ENCODE results near the gene CAMTA1. TPM values are rescaled to one million over a fixed set of nuclear protein-coding genes. Genes with fewer than 3 reads are reported as not detected.

CAMTA1 gene
- total RNA-seq, 1 experiment from 2014 or later: 118 TPM

GRCh38 chr1:7393136-7393535 lies 607.9 kb downstream of the CAMTA1 start:
- no peak overlapping the region for H3K27ac ChIP-seq (ENCODE audit: low read length)
- H3K36me3 ChIP-seq (ENCODE audit: insufficient read depth, low read length): no peaks in the 10 kb centered on the region
- H3K79me2 ChIP-seq (ENCODE audit: low read length): no peaks in the 10 kb centered on the region
- no peak overlapping the region for H3K4me3 ChIP-seq (ENCODE audit: low read length)
- no peak overlapping the region for H3K9ac ChIP-seq (ENCODE audit: low read length)
- no peaks in the 10 kb centered on the region for H3K9me3 ChIP-seq (ENCODE audit: low read length)
- H2AFZ ChIP-seq (ENCODE audit: low read length): no peak overlapping the region
- H4K20me1 ChIP-seq (ENCODE audit: insufficient read depth, low read depth, low read length): no peaks in the 10 kb centered on the region
- H3K4me2 ChIP-seq (ENCODE audit: low read depth, low read length, poor library complexity, severe bottlenecking): no peak overlapping the region
- no peaks in the 10 kb centered on the region for H3K9me2 ChIP-seq (replicated peaks; ENCODE audit: insufficient read depth, low read length)
- peaks cover 3% of the 10 kb centered on the region; the same call in 1 of the 2 replicates for H3K27me3 ChIP-seq (ENCODE audit: low read length)
- DNase-seq: no peak
- H3K4me1 ChIP-seq (ENCODE audit: low read length): no peaks in the 10 kb centered on the region

- no peaks in the 10 kb centered on the region for H4K20me1 ChIP-seq (ENCODE audit: insufficient read depth, low read depth, low read length)
- H3K4me3 ChIP-seq (ENCODE audit: low read length): no peak overlapping the region
- DNase-seq: no peak
- H3K36me3 ChIP-seq (ENCODE audit: insufficient read depth, low read length): no peaks in the 10 kb centered on the region
- no peak overlapping the region for H3K4me2 ChIP-seq (ENCODE audit: low read depth, low read length, poor library complexity, severe bottlenecking)
- no peak overlapping the region for H2AFZ ChIP-seq (ENCODE audit: low read length)
- H3K4me1 ChIP-seq (ENCODE audit: low read length): no peaks in the 10 kb centered on the region
- no peaks in the 10 kb centered on the region for H3K9me3 ChIP-seq (ENCODE audit: low read length)
- H3K79me2 ChIP-seq (ENCODE audit: low read length): no peaks in the 10 kb centered on the region
- peaks cover 3% of the 10 kb centered on the region; the same call in 1 of the 2 replicates for H3K27me3 ChIP-seq (ENCODE audit: low read length)
- H3K27ac ChIP-seq (ENCODE audit: low read length): no peak overlapping the region
- H3K9me2 ChIP-seq (replicated peaks; ENCODE audit: insufficient read depth, low read length): no peaks in the 10 kb centered on the region
- no peak overlapping the region for H3K9ac ChIP-seq (ENCODE audit: low read length)
Measured at GRCh38 chr1:7395251-7395650, 610.0 kb downstream of the CAMTA1 start.

- Histone ChIP-seq H3K4me1 (ENCODE audit: low read length) (no peaks in the 10 kb centered on the region), H3K4me2 (ENCODE audit: low read depth, low read length, poor library complexity, severe bottlenecking) (no peak overlapping the region), H4K20me1 (ENCODE audit: insufficient read depth, low read depth, low read length) (no peaks in the 10 kb centered on the region), H3K27ac (ENCODE audit: low read length) (no peak overlapping the region), H2AFZ (ENCODE audit: low read length) (no peak overlapping the region), H3K79me2 (ENCODE audit: low read length) (no peaks in the 10 kb centered on the region), H3K27me3 (ENCODE audit: low read length) (peaks cover 3% of the 10 kb centered on the region; the same call in 1 of the 2 replicates), H3K4me3 (ENCODE audit: low read length) (no peak overlapping the region), H3K9me2 (replicated peaks; ENCODE audit: insufficient read depth, low read length) (no peaks in the 10 kb centered on the region), H3K9ac (ENCODE audit: low read length) (no peak overlapping the region), H3K36me3 (ENCODE audit: insufficient read depth, low read length) (no peaks in the 10 kb centered on the region), H3K9me3 (ENCODE audit: low read length) (no peaks in the 10 kb centered on the region)
- DNase-seq: no peak
Measured at GRCh38 chr1:7398982-7399381, 613.7 kb downstream of the CAMTA1 start.

GRCh38 chr1:7399514-7400125 lies 614.4 kb downstream of the CAMTA1 start:
- Histone ChIP-seq H3K27ac (ENCODE audit: low read length) (no peak overlapping the region), H3K4me2 (ENCODE audit: low read depth, low read length, poor library complexity, severe bottlenecking) (no peak overlapping the region), H3K9me3 (ENCODE audit: low read length) (no peaks in the 10 kb centered on the region), H2AFZ (ENCODE audit: low read length) (no peak overlapping the region), H3K4me1 (ENCODE audit: low read length) (no peaks in the 10 kb centered on the region), H3K27me3 (ENCODE audit: low read length) (peaks cover 3% of the 10 kb centered on the region; the same call in 1 of the 2 replicates), H3K79me2 (ENCODE audit: low read length) (no peaks in the 10 kb centered on the region), H3K9me2 (replicated peaks; ENCODE audit: insufficient read depth, low read length) (no peaks in the 10 kb centered on the region), H3K4me3 (ENCODE audit: low read length) (no peak overlapping the region), H4K20me1 (ENCODE audit: insufficient read depth, low read depth, low read length) (no peaks in the 10 kb centered on the region), H3K36me3 (ENCODE audit: insufficient read depth, low read length) (no peaks in the 10 kb centered on the region), H3K9ac (ENCODE audit: low read length) (no peak overlapping the region)
- DNase-seq: no peak

GRCh38 chr1:7400566-7400965 lies 615.3 kb downstream of the CAMTA1 start:
- no peak overlapping the region for H3K27ac ChIP-seq (ENCODE audit: low read length)
- H3K9ac ChIP-seq (ENCODE audit: low read length): no peak overlapping the region
- H3K27me3 ChIP-seq (ENCODE audit: low read length): peaks cover 3% of the 10 kb centered on the region; the same call in 1 of the 2 replicates
- no peak overlapping the region for H2AFZ ChIP-seq (ENCODE audit: low read length)
- no peaks in the 10 kb centered on the region for H3K9me3 ChIP-seq (ENCODE audit: low read length)
- H3K79me2 ChIP-seq (ENCODE audit: low read length): no peaks in the 10 kb centered on the region
- H3K4me2 ChIP-seq (ENCODE audit: low read depth, low read length, poor library complexity, severe bottlenecking): no peak overlapping the region
- no peaks in the 10 kb centered on the region for H3K36me3 ChIP-seq (ENCODE audit: insufficient read depth, low read length)
- H3K4me3 ChIP-seq (ENCODE audit: low read length): no peak overlapping the region
- DNase-seq: no peak
- H3K4me1 ChIP-seq (ENCODE audit: low read length): no peaks in the 10 kb centered on the region
- no peaks in the 10 kb centered on the region for H4K20me1 ChIP-seq (ENCODE audit: insufficient read depth, low read depth, low read length)
- H3K9me2 ChIP-seq (replicated peaks; ENCODE audit: insufficient read depth, low read length): no peaks in the 10 kb centered on the region

- no peaks in the 10 kb centered on the region for H3K9me2 ChIP-seq (replicated peaks; ENCODE audit: insufficient read depth, low read length)
- no peak overlapping the region for H3K4me3 ChIP-seq (ENCODE audit: low read length)
- H3K4me1 ChIP-seq (ENCODE audit: low read length): peaks cover 8% of the 10 kb centered on the region
- H3K9me3 ChIP-seq (ENCODE audit: low read length): no peaks in the 10 kb centered on the region
- no peak overlapping the region for H3K9ac ChIP-seq (ENCODE audit: low read length)
- no peak for DNase-seq
- H3K27ac ChIP-seq (ENCODE audit: low read length): no peak overlapping the region
- H3K27me3 ChIP-seq (ENCODE audit: low read length): no peaks in the 10 kb centered on the region; the same call in 1 of the 2 replicates
- H4K20me1 ChIP-seq (ENCODE audit: insufficient read depth, low read depth, low read length): 0 out of 2 replicates have a peak, but pooled peaks cover 5% of the 10 kb centered on the region
- no peak overlapping the region for H3K4me2 ChIP-seq (ENCODE audit: low read depth, low read length, poor library complexity, severe bottlenecking)
- H3K79me2 ChIP-seq (ENCODE audit: low read length): no peaks in the 10 kb centered on the region
- H3K36me3 ChIP-seq (ENCODE audit: insufficient read depth, low read length): no peaks in the 10 kb centered on the region
- H2AFZ ChIP-seq (ENCODE audit: low read length): no peak overlapping the region
Measured at GRCh38 chr1:7401814-7402547, 616.7 kb downstream of the CAMTA1 start.

- Histone ChIP-seq H3K9me3 (ENCODE audit: low read length) (no peaks in the 10 kb centered on the region), H3K27me3 (ENCODE audit: low read length) (no peaks in the 10 kb centered on the region; the same call in 1 of the 2 replicates), H4K20me1 (ENCODE audit: insufficient read depth, low read depth, low read length) (0 out of 2 replicates have a peak, but pooled peaks cover 5% of the 10 kb centered on the region), H3K79me2 (ENCODE audit: low read length) (no peaks in the 10 kb centered on the region), H3K36me3 (ENCODE audit: insufficient read depth, low read length) (no peaks in the 10 kb centered on the region), H3K4me3 (ENCODE audit: low read length) (no peak overlapping the region), H3K9ac (ENCODE audit: low read length) (no peak overlapping the region), H3K4me1 (ENCODE audit: low read length) (peaks cover 13% of the 10 kb centered on the region), H3K9me2 (replicated peaks; ENCODE audit: insufficient read depth, low read length) (no peaks in the 10 kb centered on the region), H3K4me2 (ENCODE audit: low read depth, low read length, poor library complexity, severe bottlenecking) (no peak overlapping the region), H3K27ac (ENCODE audit: low read length) (no peak overlapping the region), H2AFZ (ENCODE audit: low read length) (no peak overlapping the region)
- DNase-seq: no peak
Measured at GRCh38 chr1:7402548-7402850, 617.2 kb downstream of the CAMTA1 start.

- no peaks in the 10 kb centered on the region for H3K9me3 ChIP-seq (ENCODE audit: low read length)
- no peak overlapping the region for H3K27ac ChIP-seq (ENCODE audit: low read length)
- 0 out of 2 replicates have a peak, but pooled peaks cover 5% of the 10 kb centered on the region for H4K20me1 ChIP-seq (ENCODE audit: insufficient read depth, low read depth, low read length)
- H2AFZ ChIP-seq (ENCODE audit: low read length): no peak overlapping the region
- no peak overlapping the region for H3K4me3 ChIP-seq (ENCODE audit: low read length)
- no peaks in the 10 kb centered on the region for H3K9me2 ChIP-seq (replicated peaks; ENCODE audit: insufficient read depth, low read length)
- no peak overlapping the region for H3K9ac ChIP-seq (ENCODE audit: low read length)
- H3K36me3 ChIP-seq (ENCODE audit: insufficient read depth, low read length): no peaks in the 10 kb centered on the region
- H3K4me1 ChIP-seq (ENCODE audit: low read length): peaks cover 16% of the 10 kb centered on the region
- DNase-seq: no peak
- H3K27me3 ChIP-seq (ENCODE audit: low read length): no peaks in the 10 kb centered on the region; the same call in 1 of the 2 replicates
- no peak overlapping the region for H3K4me2 ChIP-seq (ENCODE audit: low read depth, low read length, poor library complexity, severe bottlenecking)
- no peaks in the 10 kb centered on the region for H3K79me2 ChIP-seq (ENCODE audit: low read length)
Measured at GRCh38 chr1:7403265-7404045, 618.2 kb downstream of the CAMTA1 start.
